HepG2 (cell line): ENCODE measurements around the gene RAMP1. TPM values are rescaled to one million over a fixed set of nuclear protein-coding genes. Genes with fewer than 3 reads are reported as not detected.

Source experiments
- ATAC-seq: fragments of 200-7000 bp; cut with Tn5 transposase; 3 replicates; pipeline ENCODE4 v1.9.1; 2020; ENCODE audit warnings: mild to moderate bottlenecking, moderate library complexity
- BruUV-seq: library from RNA; stranded (reverse); fragments of 400-500 nt; replicated peaks from 2 replicates; lab custom pipeline; 2021; lab: Mats Ljungman, UMichigan
- CTCF ChIA-PET: fragments of 300-600 bp; formaldehyde crosslinking; extraction: SDS; loops from one replicate; lab custom pipeline; 2021; ENCODE audit warnings: low total read pairs, inconsistent platforms, low intra/inter-chr PET ratio; lab: Yijun Ruan, JAX
- POLR2A ChIA-PET: fragments of 350-600 bp; sonication (Branson Sonifier 250); formaldehyde crosslinking; loops from one replicate; lab custom pipeline; 2020; ENCODE audit warnings: antibody characterized with exemption, inconsistent platforms; lab: Yijun Ruan, JAX
- DNase-seq: peaks from one replicate; pipeline ENCODE4 v3.0.0-alpha.2; 2015; ENCODE audit warnings: low spot score
- FAIRE-seq: peaks from 3 replicates; lab custom pipeline; 2011; peaks lifted over from hg19 to GRCh38; lab: Jason Lieb, UNC
- H2AFZ ChIP-seq: one replicate; pipeline ENCODE4 v1.6.1; 2011; ENCODE audit warnings: low read length, inconsistent platforms
- H3K27ac ChIP-seq: fragments of 300-600 bp; 3 replicates; pipeline ENCODE4 v1.8.0; 2011; ENCODE audit warnings: mixed run types, mild to moderate bottlenecking, mixed read lengths, low read length, inconsistent platforms; ENCODE audit not compliant: insufficient read depth; ENCODE audit errors: extremely low read length
- H3K27me3 ChIP-seq, 2 experiments: fragments of 200-600 bp in 1 of 2; 2 replicates in 1 of 2; 3 replicates in 1 of 2; pipeline versions ENCODE4 v1.6.0 to v1.8.0; 2011; ENCODE audit warnings: low read length in 2 of 2, mild to moderate bottlenecking in 2 of 2, moderate library complexity in 2 of 2, inconsistent platforms in 1 of 2; ENCODE audit not compliant: insufficient read depth in 2 of 2, control insufficient read depth in 1 of 2
- H3K36me3 ChIP-seq, 2 experiments: fragments of 200-600 bp in 1 of 2; replicated peaks in 1 of 2; 2 replicates in 1 of 2; 3 replicates in 1 of 2; pipeline versions ENCODE4 v1.5.1 to v1.8.0; 2011; ENCODE audit warnings: low read length in 2 of 2, inconsistent platforms in 1 of 2; ENCODE audit not compliant: insufficient read depth in 2 of 2, control insufficient read depth in 1 of 2
- H3K4me1 ChIP-seq: 2 replicates; pipeline ENCODE4 v1.5.1; 2012; ENCODE audit warnings: low read length, inconsistent platforms; ENCODE audit not compliant: insufficient read depth
- H3K4me2 ChIP-seq: 2 replicates; pipeline ENCODE4 v1.6.0; 2011; ENCODE audit warnings: low read depth, low read length, inconsistent platforms
- H3K4me3 ChIP-seq, 3 experiments: fragments of 200-600 bp in 1 of 3; sonication (generic), shearing (Covaris generic) in 1 of 3; replicated peaks in 1 of 3; 2 replicates each; pipeline ENCODE4 v1.5.1; 2011 to 2016; ENCODE audit warnings: low read length in 3 of 3, inconsistent platforms in 2 of 3, low read depth in 2 of 3, mild to moderate bottlenecking in 2 of 3, control low read depth in 1 of 3, mixed read lengths in 1 of 3; ENCODE audit not compliant: insufficient read depth in 1 of 3
- H3K79me2 ChIP-seq: one replicate; pipeline ENCODE4 v1.6.1; 2011; ENCODE audit warnings: low read length, inconsistent platforms; ENCODE audit not compliant: insufficient read depth
- H3K9ac ChIP-seq: 2 replicates; pipeline ENCODE4 v1.6.0; 2011; ENCODE audit warnings: mild to moderate bottlenecking, low read depth, low read length, inconsistent platforms; ENCODE audit not compliant: insufficient read depth
- H3K9me3 ChIP-seq: 2 replicates; pipeline ENCODE4 v1.5.1; 2012; ENCODE audit warnings: mild to moderate bottlenecking, low read length
- H4K20me1 ChIP-seq: 2 replicates; pipeline ENCODE4 v1.6.0; 2011; ENCODE audit warnings: inconsistent platforms, mild to moderate bottlenecking, low read length, moderate library complexity; ENCODE audit not compliant: insufficient read depth
- ATF1 ChIP-seq: IDR thresholded peaks from 2 replicates; pipeline ENCODE4 v1.6.1; 2016; ENCODE audit warnings: mild to moderate bottlenecking, control low read depth
- ISX ChIP-seq: sonication (generic); formaldehyde crosslinking; conservative IDR thresholded peaks from 2 replicates; pipeline ENCODE4 v1.5.0; 2020; ENCODE audit warnings: missing genetic modification reagents
- JUNB ChIP-seq: sonication (generic); formaldehyde crosslinking; IDR thresholded peaks from 2 replicates; pipeline ENCODE4 v1.8.0; 2022; ENCODE audit warnings: missing genetic modification reagents, mild to moderate bottlenecking, borderline replicate concordance
- KDM5A ChIP-seq: fragments of 200-600 bp; sonication (generic); IDR thresholded peaks from 2 replicates; pipeline ENCODE4 v1.7.0; 2018; ENCODE audit warnings: antibody characterized with exemption, mild to moderate bottlenecking, low read length, borderline replicate concordance
- PRPF4 ChIP-seq: fragments of 200-400 bp; formaldehyde crosslinking; IDR thresholded peaks from 2 replicates; pipeline ENCODE4 v1.6.1; 2016; ENCODE audit warnings: low read length, low read depth; ENCODE audit not compliant: poor library complexity, severe bottlenecking
- RFX5 ChIP-seq: IDR thresholded peaks from 2 replicates; pipeline ENCODE4 v1.6.1; 2011; ENCODE audit warnings: low read depth, low read length, improper control_type of control experiment
- SATB2 ChIP-seq: sonication (generic); formaldehyde crosslinking; IDR thresholded peaks from 2 replicates; pipeline ENCODE4 v1.5.0; 2020; ENCODE audit warnings: missing genetic modification reagents
- SNAPC5 ChIP-seq: sonication (generic); formaldehyde crosslinking; IDR thresholded peaks from 2 replicates; pipeline ENCODE4 v1.8.1; 2023; ENCODE audit warnings: mild to moderate bottlenecking, missing genetic modification reagents, borderline replicate concordance
- U2AF2 ChIP-seq: fragments of 200-400 bp; formaldehyde crosslinking; IDR thresholded peaks from 2 replicates; pipeline ENCODE4 v1.6.1; 2017; ENCODE audit warnings: low read depth, mild to moderate bottlenecking, low read length
- ZNF12 ChIP-seq: sonication (generic); formaldehyde crosslinking; IDR thresholded peaks from 2 replicates; pipeline ENCODE4 v1.5.0; 2020; ENCODE audit warnings: missing genetic modification reagents
- ZNF17 ChIP-seq: sonication (generic); formaldehyde crosslinking; IDR thresholded peaks from 2 replicates; pipeline ENCODE4 v1.5.0; 2020; ENCODE audit warnings: mild to moderate bottlenecking, missing genetic modification reagents
- ZNF207 ChIP-seq: fragments of 450-650 bp; IDR thresholded peaks from 2 replicates; pipeline ENCODE4 v1.6.1; 2016; ENCODE audit warnings: antibody characterized with exemption, borderline replicate concordance
- ZNF468 ChIP-seq: sonication (generic); formaldehyde crosslinking; IDR thresholded peaks from 2 replicates; pipeline ENCODE4 v1.8.0; 2022; ENCODE audit warnings: mild to moderate bottlenecking, moderate library complexity, missing genetic modification reagents
- ZNF570 ChIP-seq: sonication (generic); formaldehyde crosslinking; IDR thresholded peaks from 2 replicates; pipeline ENCODE4 v1.4.0; 2020; ENCODE audit warnings: mild to moderate bottlenecking, missing genetic modification reagents, borderline replicate concordance
- ZNF616 ChIP-seq: sonication (generic); formaldehyde crosslinking; IDR thresholded peaks from 2 replicates; pipeline ENCODE4 v1.5.0; 2020; ENCODE audit warnings: low read depth, mild to moderate bottlenecking, missing genetic modification reagents
- ZUFSP ChIP-seq: sonication (generic); formaldehyde crosslinking; IDR thresholded peaks from 2 replicates; pipeline ENCODE4 v1.9.0; 2021; ENCODE audit warnings: missing genetic modification reagents, mild to moderate bottlenecking, borderline replicate concordance
- WGBS: methylation state at CpG from one replicate; pipeline ENCODE4 v1.1.6; 2017; ENCODE audit warnings: low lambda C conversion rate; 5-methylcytosine and 5-hydroxymethylcytosine counted together
- in situ Hi-C: cut with HindIII; loops from 2 replicates; pipeline ENCODE4 v1.10.0; 2017; ENCODE audit warnings: low pct_unique_long_range_greater_than_20kb; ENCODE audit not compliant: extremely low pct_ligation_motif_present
- intact Hi-C: fragments of 100-400 bp; cut with micrococcal nuclease; formaldehyde crosslinking; loops from one replicate; pipeline ENCODE4 v1.10.0; 2022; ENCODE audit not compliant: unreplicated experiment
- polyA plus RNA-seq, 8 experiments: library from polyadenylated mRNA; depleted of rRNA in 3 of 8; stranded (reverse) in 7 of 8; unstranded in 1 of 8; fragments of >200 nt; fragmentation: Illumina TruSeq in 4 of 8; extraction: Trizol in 4 of 8; gene quantifications; 2 replicates each; pipeline versions ENCODE4 v1.2.1 to v1.2.3, GENCODE V29; 2011 to 2016; ENCODE audit warnings: low read depth in 4 of 8, missing spikeins in 1 of 8, mixed read lengths in 1 of 8; ENCODE audit not compliant: insufficient read depth in 1 of 8
- total RNA-seq, 5 experiments: library from RNA; depleted of rRNA; stranded (reverse); fragments of >200 nt; fragmentation: Illumina TruSeq; extraction: Trizol; gene quantifications; 2 replicates each; pipeline ENCODE4 v1.2.3, GENCODE V29; 2016; ENCODE audit warnings: low read depth in 1 of 5
- TF ChIP-seq, protein P1 (sequence below): sonication (generic); formaldehyde crosslinking; IDR thresholded peaks from 2 replicates; pipeline ENCODE4 v1.4.0; 2020; ENCODE audit warnings: missing genetic modification reagents

The RAMP1 gene
- total and polyA plus RNA-seq, 2 of the 13 experiments (the other 11 are each of a cell fraction or from before 2014, with no cell fraction given) = 0.29 to 0.61 TPM

DNA sequence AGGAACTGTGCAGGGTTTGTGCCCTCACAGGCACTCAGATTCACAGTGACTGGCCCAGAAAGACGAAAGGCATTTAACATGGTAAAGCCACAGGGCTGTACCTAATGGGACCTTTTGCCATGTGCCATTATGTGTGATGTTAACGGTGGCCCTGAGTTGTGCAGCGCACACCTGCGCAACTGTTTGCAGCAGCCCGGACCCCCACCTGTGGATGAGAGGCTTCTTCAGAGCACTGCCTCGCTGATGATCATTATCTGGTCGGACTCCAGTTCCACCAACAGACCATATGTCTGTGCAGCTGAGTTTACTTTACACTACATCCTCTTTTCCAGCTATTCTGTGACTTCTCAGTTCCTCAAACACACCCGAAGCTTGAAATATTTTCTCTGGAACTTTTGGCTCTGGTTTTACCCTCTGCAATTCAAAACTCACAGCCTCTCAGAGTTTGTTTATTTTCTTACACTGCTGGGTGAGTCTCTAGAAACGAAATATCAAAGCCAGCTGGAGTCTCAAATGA, 71.8 kb downstream of the RAMP1 start:
- Histone ChIP-seq H2AFZ (no peak overlapping the region), H3K4me3 (no peak overlapping the region), H3K4me2 (no peak overlapping the region), H3K27ac (no peak overlapping the region), H3K27me3 (peaks cover 3 to 21% of the 10 kb centered on the region in 2 experiments; a peak in 4 of 5 replicates), H3K9me3 (no peaks in the 10 kb centered on the region), H3K4me1 (no peaks in the 10 kb centered on the region), H4K20me1 (no peaks in the 10 kb centered on the region), H3K36me3 (no peaks in the 10 kb centered on the region), H3K79me2 (no peaks in the 10 kb centered on the region), H3K9ac (no peak overlapping the region)
- TF ChIP-seq ZNF616 (CRISPR knock-in tag) = no peak
- no peak for TF ChIP-seq RFX5
- no peak for TF ChIP-seq SNAPC5 (CRISPR knock-in tag)
- POLR2A ChIA-PET = no interaction called here
- CTCF ChIA-PET = no interaction called here
- no TSS peak for BruUV-seq
- in situ Hi-C loops = no loop called here
- no peak for DNase-seq
- 28% methylated on average over 6 of the region's 9 CpGs for WGBS
- no peak for FAIRE-seq
- intact Hi-C loops = loop anchor here (10.0 kb wide), 1 partner anchor 1966 kb away; no protein-coding TSS in a partner anchor
- ATAC-seq = no peak; the same call in 2 of the 3 replicates

GRCh38 chr2:237932731-237933131, 73.3 kb downstream of the RAMP1 start:
- in situ Hi-C loops (no loop called here), intact Hi-C loops (loop anchor here (10.0 kb wide), 1 partner anchor 1968 kb away; no protein-coding TSS in a partner anchor)
- no TSS peak for BruUV-seq
- H2AFZ ChIP-seq = no peak overlapping the region
- FAIRE-seq (no peak), ATAC-seq (no peak), DNase-seq (no peak)
- ChIA-PET CTCF (no interaction called here), POLR2A (no interaction called here)
- 3% methylated on average over 3 of the region's 3 CpGs for WGBS
- H3K9me3 ChIP-seq = no peaks in the 10 kb centered on the region
- no peak overlapping the region for H3K9ac ChIP-seq
- no peak overlapping the region for H3K4me2 ChIP-seq
- no peak overlapping the region for H3K4me3 ChIP-seq
- H3K27me3 ChIP-seq = peaks cover 3 to 15% of the 10 kb centered on the region in 2 experiments; a peak in 4 of 5 replicates
- H3K79me2 ChIP-seq = no peaks in the 10 kb centered on the region
- no peaks in the 10 kb centered on the region for H3K36me3 ChIP-seq
- H4K20me1 ChIP-seq = no peaks in the 10 kb centered on the region
- no peak overlapping the region for H3K27ac ChIP-seq
- no peaks in the 10 kb centered on the region for H3K4me1 ChIP-seq
- no peak for TF ChIP-seq JUNB
- TF ChIP-seq ISX (CRISPR knock-in tag) = no peak
- TF ChIP-seq ZNF468 (CRISPR knock-in tag) = no peak
- TF ChIP-seq KDM5A = no peak
- TF ChIP-seq U2AF2 = no peak
- TF ChIP-seq ZNF17 = no peak
- TF ChIP-seq ATF1 (CRISPR knock-in tag) = no peak
- no peak for TF ChIP-seq ZNF12 (CRISPR knock-in tag)
- TF ChIP-seq PRPF4 = no peak
- TF ChIP-seq, protein P1, sequence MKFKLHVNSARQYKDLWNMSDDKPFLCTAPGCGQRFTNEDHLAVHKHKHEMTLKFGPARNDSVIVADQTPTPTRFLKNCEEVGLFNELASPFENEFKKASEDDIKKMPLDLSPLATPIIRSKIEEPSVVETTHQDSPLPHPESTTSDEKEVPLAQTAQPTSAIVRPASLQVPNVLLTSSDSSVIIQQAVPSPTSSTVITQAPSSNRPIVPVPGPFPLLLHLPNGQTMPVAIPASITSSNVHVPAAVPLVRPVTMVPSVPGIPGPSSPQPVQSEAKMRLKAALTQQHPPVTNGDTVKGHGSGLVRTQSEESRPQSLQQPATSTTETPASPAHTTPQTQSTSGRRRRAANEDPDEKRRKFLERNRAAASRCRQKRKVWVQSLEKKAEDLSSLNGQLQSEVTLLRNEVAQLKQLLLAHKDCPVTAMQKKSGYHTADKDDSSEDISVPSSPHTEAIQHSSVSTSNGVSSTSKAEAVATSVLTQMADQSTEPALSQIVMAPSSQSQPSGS = no peak
- no peak for TF ChIP-seq ZNF207
- TF ChIP-seq ZNF570 (CRISPR knock-in tag) = no peak
- TF ChIP-seq SATB2 = no peak
- TF ChIP-seq ZUFSP (CRISPR knock-in tag) = no peak
